DND-41 (cell line): ENCODE results near the gene BAX.

ENCODE experiments used
- ATAC-seq: fragments of 200-7000 bp; cut with Tn5 transposase; 3 replicates; pipeline ENCODE4 v1.9.1; 2021; ENCODE audit warnings: low read depth; ENCODE audit not compliant: insufficient read depth
- DNase-seq: peaks from one replicate; pipeline ENCODE4 v3.0.0-alpha.2; 2020
- H2AFZ ChIP-seq: 2 replicates; pipeline ENCODE4 v1.6.0; 2012; ENCODE audit warnings: low read depth, low read length
- H3K27ac ChIP-seq: 2 replicates; pipeline ENCODE4 v1.5.1; 2012; ENCODE audit warnings: low read length, inconsistent platforms
- H3K27me3 ChIP-seq: fragments of 200-600 bp; sonication (generic); 2 replicates; pipeline ENCODE4 v1.6.0; 2012; ENCODE audit warnings: low read length, mild to moderate bottlenecking, inconsistent platforms; ENCODE audit not compliant: insufficient read depth, poor library complexity
- H3K36me3 ChIP-seq: 2 replicates; pipeline ENCODE4 v1.5.1; 2012; ENCODE audit warnings: low read length, inconsistent platforms; ENCODE audit not compliant: insufficient read depth
- H3K4me1 ChIP-seq: 2 replicates; pipeline ENCODE4 v1.5.1; 2012; ENCODE audit warnings: mild to moderate bottlenecking, low read length; ENCODE audit not compliant: insufficient read depth
- H3K4me2 ChIP-seq: 2 replicates; pipeline ENCODE4 v1.6.0; 2012; ENCODE audit warnings: mild to moderate bottlenecking, moderate library complexity, low read length, inconsistent platforms; ENCODE audit not compliant: insufficient read depth
- H3K4me3 ChIP-seq, 2 experiments: fragments of 200-600 bp in 1 of 2; shearing (Covaris generic) in 1 of 2; 2 replicates each; pipeline ENCODE4 v1.5.1; 2012 to 2016; ENCODE audit warnings: inconsistent platforms in 2 of 2, low read length in 2 of 2, mild to moderate bottlenecking in 2 of 2, low read depth in 1 of 2, moderate library complexity in 1 of 2
- H3K79me2 ChIP-seq: 2 replicates; pipeline ENCODE4 v1.6.0; 2012; ENCODE audit warnings: low read length, inconsistent platforms; ENCODE audit not compliant: insufficient read depth
- H3K9ac ChIP-seq: 2 replicates; pipeline ENCODE4 v1.6.0; 2012; ENCODE audit warnings: low read depth, mild to moderate bottlenecking, inconsistent platforms, low read length, moderate library complexity
- H3K9me3 ChIP-seq: 2 replicates; pipeline ENCODE4 v1.5.1; 2012; ENCODE audit warnings: low read length, moderate library complexity, mild to moderate bottlenecking, inconsistent platforms; ENCODE audit not compliant: insufficient read depth, severe bottlenecking
- H4K20me1 ChIP-seq: 2 replicates; pipeline ENCODE4 v1.6.0; 2012; ENCODE audit warnings: low read length; ENCODE audit not compliant: insufficient read depth
- EZH2 ChIP-seq: IDR thresholded peaks from 3 replicates; pipeline ENCODE4 v1.6.1; 2012; ENCODE audit warnings: borderline replicate concordance, low read depth, mild to moderate bottlenecking, moderate library complexity, low read length, inconsistent platforms; ENCODE audit not compliant: severe bottlenecking
- TF ChIP-seq, protein P1 (sequence below): IDR thresholded peaks from 2 replicates; pipeline ENCODE4 v1.5.1; 2012; ENCODE audit warnings: borderline replicate concordance, low read length, moderate library complexity, mild to moderate bottlenecking; ENCODE audit not compliant: poor library complexity, severe bottlenecking; ENCODE audit errors: extremely low read depth

Gene BAX

DNA sequence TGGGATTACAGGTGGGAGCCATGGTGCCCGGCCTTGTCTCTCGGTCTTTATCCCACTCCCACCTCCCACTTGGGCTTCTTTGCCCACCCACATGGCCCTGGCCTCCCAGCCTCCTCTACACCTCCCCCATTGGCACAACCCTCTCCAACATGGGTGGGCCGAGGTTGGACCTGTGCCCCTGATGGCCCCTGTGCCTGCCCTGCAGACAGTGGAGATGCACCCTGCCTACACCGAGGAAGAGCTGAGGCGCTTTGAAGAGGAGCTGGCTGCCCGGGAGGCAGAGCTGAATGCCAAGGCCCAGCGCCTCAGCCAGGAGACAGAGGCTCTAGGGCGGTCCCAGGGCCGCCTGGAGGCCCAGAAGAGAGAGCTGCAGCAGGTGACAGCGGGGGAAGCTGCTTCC lies 33.7 kb upstream of the BAX start:
- Histone ChIP-seq H3K4me1 (no peaks in the 10 kb centered on the region), H2AFZ (no peak overlapping the region), H4K20me1 (0 out of 2 replicates have a peak, but pooled peaks cover 4% of the 10 kb centered on the region), H3K27me3 (no peaks in the 10 kb centered on the region), H3K79me2 (no peaks in the 10 kb centered on the region), H3K27ac (no peak overlapping the region), H3K36me3 (peaks cover 53% of the 10 kb centered on the region), H3K4me3 (no peak overlapping the region), H3K9me3 (no peaks in the 10 kb centered on the region), H3K4me2 (no peak overlapping the region), H3K9ac (no peak overlapping the region)
- no peak for DNase-seq
- no peak for ATAC-seq
- TF ChIP-seq, protein P1, sequence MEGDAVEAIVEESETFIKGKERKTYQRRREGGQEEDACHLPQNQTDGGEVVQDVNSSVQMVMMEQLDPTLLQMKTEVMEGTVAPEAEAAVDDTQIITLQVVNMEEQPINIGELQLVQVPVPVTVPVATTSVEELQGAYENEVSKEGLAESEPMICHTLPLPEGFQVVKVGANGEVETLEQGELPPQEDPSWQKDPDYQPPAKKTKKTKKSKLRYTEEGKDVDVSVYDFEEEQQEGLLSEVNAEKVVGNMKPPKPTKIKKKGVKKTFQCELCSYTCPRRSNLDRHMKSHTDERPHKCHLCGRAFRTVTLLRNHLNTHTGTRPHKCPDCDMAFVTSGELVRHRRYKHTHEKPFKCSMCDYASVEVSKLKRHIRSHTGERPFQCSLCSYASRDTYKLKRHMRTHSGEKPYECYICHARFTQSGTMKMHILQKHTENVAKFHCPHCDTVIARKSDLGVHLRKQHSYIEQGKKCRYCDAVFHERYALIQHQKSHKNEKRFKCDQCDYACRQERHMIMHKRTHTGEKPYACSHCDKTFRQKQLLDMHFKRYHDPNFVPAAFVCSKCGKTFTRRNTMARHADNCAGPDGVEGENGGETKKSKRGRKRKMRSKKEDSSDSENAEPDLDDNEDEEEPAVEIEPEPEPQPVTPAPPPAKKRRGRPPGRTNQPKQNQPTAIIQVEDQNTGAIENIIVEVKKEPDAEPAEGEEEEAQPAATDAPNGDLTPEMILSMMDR, result no peak
- TF ChIP-seq EZH2, result no peak

DNA sequence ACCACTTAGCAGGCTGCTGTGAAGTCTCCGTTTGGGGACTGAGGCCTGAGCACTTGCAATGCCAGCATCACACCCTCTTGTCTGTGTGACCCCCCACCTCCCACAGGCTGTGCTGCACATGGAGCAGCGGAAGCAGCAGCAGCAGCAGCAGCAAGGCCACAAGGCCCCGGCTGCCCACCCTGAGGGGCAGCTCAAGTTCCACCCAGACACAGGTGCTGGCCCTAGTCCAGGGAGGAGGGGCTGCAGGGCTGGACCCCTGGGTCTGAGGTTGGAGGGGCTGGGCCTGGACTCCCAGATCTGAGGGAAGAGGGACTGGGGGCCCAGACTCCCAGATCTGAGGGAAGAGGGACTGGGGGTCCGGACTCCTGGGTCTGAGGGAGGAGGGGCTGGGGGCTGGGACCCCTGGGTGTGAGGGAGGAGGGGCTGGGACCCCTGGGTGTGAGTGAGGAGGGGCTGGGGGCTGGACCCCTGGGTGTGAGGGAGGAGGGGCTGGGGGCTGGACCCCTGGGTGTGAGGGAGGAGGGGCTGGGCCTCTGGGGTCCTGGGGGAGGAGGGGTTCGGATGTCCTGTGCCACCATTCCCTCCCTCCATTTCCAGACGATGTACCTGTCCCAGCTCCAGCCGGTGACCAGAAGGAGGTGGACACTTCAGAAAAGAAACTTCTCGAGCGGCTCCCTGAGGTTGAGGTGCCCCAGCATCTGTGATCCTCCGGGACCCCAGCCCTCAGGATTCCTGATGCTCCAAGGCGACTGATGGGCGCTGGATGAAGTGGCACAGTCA lies 32.8 kb upstream of the BAX start:
- Histone ChIP-seq H3K9ac (no peak overlapping the region), H3K36me3 (peaks cover 47% of the 10 kb centered on the region), H3K4me1 (no peaks in the 10 kb centered on the region), H4K20me1 (0 out of 2 replicates have a peak, but pooled peaks cover 4% of the 10 kb centered on the region), H3K9me3 (no peaks in the 10 kb centered on the region), H3K27me3 (no peaks in the 10 kb centered on the region), H3K27ac (no peak overlapping the region), H3K4me2 (no peak overlapping the region), H2AFZ (no peak overlapping the region), H3K79me2 (no peaks in the 10 kb centered on the region), H3K4me3 (no peak overlapping the region)
- DNase-seq (no peak), ATAC-seq (no peak)
- TF ChIP-seq EZH2, result no peak
- TF ChIP-seq, protein P1, result no peak

DNA sequence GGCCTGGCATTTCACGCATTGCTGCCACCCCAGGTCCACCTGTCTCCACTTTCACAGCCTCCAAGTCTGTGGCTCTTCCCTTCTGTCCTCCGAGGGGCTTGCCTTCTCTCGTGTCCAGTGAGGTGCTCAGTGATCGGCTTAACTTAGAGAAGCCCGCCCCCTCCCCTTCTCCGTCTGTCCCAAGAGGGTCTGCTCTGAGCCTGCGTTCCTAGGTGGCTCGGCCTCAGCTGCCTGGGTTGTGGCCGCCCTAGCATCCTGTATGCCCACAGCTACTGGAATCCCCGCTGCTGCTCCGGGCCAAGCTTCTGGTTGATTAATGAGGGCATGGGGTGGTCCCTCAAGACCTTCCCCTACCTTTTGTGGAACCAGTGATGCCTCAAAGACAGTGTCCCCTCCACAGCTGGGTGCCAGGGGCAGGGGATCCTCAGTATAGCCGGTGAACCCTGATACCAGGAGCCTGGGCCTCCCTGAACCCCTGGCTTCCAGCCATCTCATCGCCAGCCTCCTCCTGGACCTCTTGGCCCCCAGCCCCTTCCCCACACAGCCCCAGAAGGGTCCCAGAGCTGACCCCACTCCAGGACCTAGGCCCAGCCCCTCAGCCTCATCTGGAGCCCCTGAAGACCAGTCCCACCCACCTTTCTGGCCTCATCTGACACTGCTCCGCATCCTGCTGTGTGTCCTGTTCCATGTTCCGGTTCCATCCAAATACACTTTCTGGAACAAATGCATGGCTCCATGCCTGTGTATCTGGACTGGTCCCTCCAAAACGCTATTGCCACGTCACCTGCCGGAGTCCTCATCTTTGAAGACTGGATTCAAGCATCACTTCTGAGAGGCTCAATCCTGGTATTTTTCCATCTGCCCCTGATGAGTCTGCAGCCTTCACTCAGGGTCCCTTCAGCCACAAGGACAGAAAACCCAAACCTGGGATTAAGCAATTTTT lies 31.9 kb upstream of the BAX start:
- no peak overlapping the region for H3K4me2 ChIP-seq
- no peak for TF ChIP-seq EZH2
- TF ChIP-seq, protein P1, result no peak
- H3K36me3 ChIP-seq, result peaks cover 47% of the 10 kb centered on the region
- no peaks in the 10 kb centered on the region for H3K4me1 ChIP-seq
- no peak for ATAC-seq
- H3K79me2 ChIP-seq, result no peaks in the 10 kb centered on the region
- H3K4me3 ChIP-seq, result no peak overlapping the region
- H3K9ac ChIP-seq, result no peak overlapping the region
- no peaks in the 10 kb centered on the region for H3K27me3 ChIP-seq
- DNase-seq, result no peak
- no peaks in the 10 kb centered on the region for H3K9me3 ChIP-seq
- no peak overlapping the region for H3K27ac ChIP-seq
- H2AFZ ChIP-seq, result no peak overlapping the region
- 0 out of 2 replicates have a peak, but pooled peaks cover 4% of the 10 kb centered on the region for H4K20me1 ChIP-seq
